K562 (cell line): ENCODE measurements around the gene HNRNPLL. TPM values are rescaled to one million over a fixed set of nuclear protein-coding genes. Genes with fewer than 3 reads are reported as not detected.

Source experiments
- ATAC-seq: fragments of 200-7000 bp; cut with Tn5 transposase; 3 replicates; pipeline ENCODE4 v1.9.1; 2020; ENCODE audit warnings: moderate library complexity
- BruUV-seq: library from RNA; stranded (reverse); fragments of 400-500 nt; replicated peaks from 2 replicates; lab custom pipeline; 2021; lab: Mats Ljungman, UMichigan
- CTCF ChIA-PET: fragments of 300-600 bp; formaldehyde crosslinking; extraction: SDS; loops from one replicate; lab custom pipeline; 2021; ENCODE audit warnings: low intra/inter-chr PET ratio; lab: Yijun Ruan, JAX
- POLR2A ChIA-PET: fragments of 300-600, 350-650 bp; sonication (Branson Sonifier 250); formaldehyde crosslinking; extraction: SDS; loops from one replicate; lab custom pipeline; 2021; ENCODE audit warnings: antibody characterized with exemption, inconsistent platforms; lab: Yijun Ruan, JAX
- DNase-seq, 4 experiments: peaks; one replicate each; pipeline versions ENCODE4 v3.0.0 to v3.0.0-alpha.2; 2011 to 2018; ENCODE audit warnings: low spot score in 3 of 4, mixed read lengths in 3 of 4; ENCODE audit errors: extremely low read depth in 1 of 4
- FAIRE-seq: peaks from 2 replicates; lab custom pipeline; 2011; peaks lifted over from hg19 to GRCh38; lab: Jason Lieb, UNC
- H2AFZ ChIP-seq: 2 replicates; pipeline ENCODE4 v1.6.0; 2011; ENCODE audit warnings: low read depth, low read length, control low read depth, inconsistent platforms
- H3K27ac ChIP-seq: fragments of 200-600 bp; 3 replicates; pipeline ENCODE4 v1.8.0; 2011; ENCODE audit warnings: low read depth, mild to moderate bottlenecking, control low read depth, inconsistent platforms, low read length, moderate library complexity, mixed read lengths; ENCODE audit errors: extremely low read depth
- H3K27me3 ChIP-seq, 2 experiments: fragments of 300-600 bp in 1 of 2; 2 replicates in 1 of 2; 3 replicates in 1 of 2; pipeline versions ENCODE4 v1.6.0 to v1.8.0; 2011; ENCODE audit warnings: inconsistent platforms in 2 of 2, low read length in 2 of 2, mild to moderate bottlenecking in 1 of 2, mixed read lengths in 1 of 2, moderate library complexity in 1 of 2; ENCODE audit not compliant: control insufficient read depth in 2 of 2, insufficient read depth in 2 of 2
- H3K36me3 ChIP-seq: fragments of 300-600 bp; 3 replicates; pipeline ENCODE4 v1.8.0; 2011; ENCODE audit warnings: mild to moderate bottlenecking, low read length, inconsistent platforms; ENCODE audit not compliant: control insufficient read depth, insufficient read depth
- H3K4me1 ChIP-seq, 2 experiments: fragments of 200-600 bp in 1 of 2; replicated peaks in 1 of 2; 2 replicates in 1 of 2; 3 replicates in 1 of 2; pipeline versions ENCODE4 v1.5.1 to v1.8.0; 2011; ENCODE audit warnings: inconsistent platforms in 2 of 2, low read length in 2 of 2, mild to moderate bottlenecking in 1 of 2, mixed read lengths in 1 of 2, moderate library complexity in 1 of 2; ENCODE audit not compliant: control insufficient read depth in 2 of 2, insufficient read depth in 2 of 2
- H3K4me2 ChIP-seq: 2 replicates; pipeline ENCODE4 v1.6.1; 2011; ENCODE audit warnings: low read length, control low read depth, inconsistent platforms, mixed read lengths; ENCODE audit not compliant: insufficient read depth
- H3K4me3 ChIP-seq: fragments of 200-600 bp; sonication (generic), shearing (Covaris generic); 2 replicates; pipeline ENCODE4 v1.5.1; 2016; ENCODE audit warnings: control low read depth, inconsistent platforms
- H3K79me2 ChIP-seq: fragments of 200-600 bp; 3 replicates; pipeline ENCODE4 v1.8.0; 2011; ENCODE audit warnings: low read length, inconsistent platforms; ENCODE audit not compliant: control insufficient read depth, insufficient read depth
- H3K9ac ChIP-seq, 2 experiments: 2 replicates each; pipeline versions ENCODE4 v1.6.0 to v1.6.1; 2011; ENCODE audit warnings: low read depth in 2 of 2, low read length in 2 of 2, control low read depth in 1 of 2, inconsistent platforms in 1 of 2, mild to moderate bottlenecking in 1 of 2, mixed read lengths in 1 of 2; ENCODE audit not compliant: insufficient read depth in 1 of 2
- H3K9me1 ChIP-seq: one replicate; pipeline ENCODE4 v1.6.0; 2011; ENCODE audit warnings: inconsistent platforms, mild to moderate bottlenecking, low read length, moderate library complexity; ENCODE audit not compliant: control insufficient read depth, insufficient read depth
- H3K9me3 ChIP-seq: replicated peaks from 2 replicates; pipeline ENCODE4 v1.5.1; 2011; ENCODE audit warnings: low read depth, low read length, inconsistent platforms; ENCODE audit not compliant: control insufficient read depth, insufficient read depth
- H4K20me1 ChIP-seq: replicated peaks from 2 replicates; pipeline ENCODE4 v1.6.1; 2011; ENCODE audit warnings: low read length, inconsistent platforms, mixed read lengths; ENCODE audit not compliant: control insufficient read depth, insufficient read depth
- BCOR ChIP-seq: fragments of 450-650 bp; IDR thresholded peaks from 2 replicates; pipeline ENCODE4 v1.6.1; 2016
- HDAC8 ChIP-seq: fragments of 450-650 bp; IDR thresholded peaks from 2 replicates; pipeline ENCODE4 v1.6.1; 2016; ENCODE audit warnings: mild to moderate bottlenecking, missing genetic modification characterization, moderate library complexity, missing compliant biosample characterization
- NFIC ChIP-seq: fragments of 450-650 bp; IDR thresholded peaks from 2 replicates; pipeline ENCODE4 v1.6.1; 2017; ENCODE audit warnings: mild to moderate bottlenecking, inconsistent platforms
- RBM25 ChIP-seq: fragments of 200-400 bp; formaldehyde crosslinking; IDR thresholded peaks from 2 replicates; pipeline ENCODE4 v1.6.1; 2018; ENCODE audit warnings: low read length, low read depth, moderate library complexity; ENCODE audit not compliant: severe bottlenecking
- RCOR1 ChIP-seq, 2 experiments: IDR thresholded peaks; 2 replicates each; pipeline ENCODE4 v1.6.1; 2012; ENCODE audit warnings: low read depth in 2 of 2, low read length in 2 of 2, borderline replicate concordance in 1 of 2, improper control_type of control experiment in 1 of 2
- SMARCA4 ChIP-seq: fragments of 450-650 bp; IDR thresholded peaks from 2 replicates; pipeline ENCODE4 v1.6.1; 2016
- ZNF764 ChIP-seq: fragments of 250-450 bp; sonication (Bioruptor Pico); IDR thresholded peaks from 2 replicates; pipeline ENCODE4 v1.4.0; 2020; ENCODE audit warnings: low read depth, mild to moderate bottlenecking, moderate library complexity
- ZNF79 ChIP-seq: fragments of 250-450 bp; sonication (Bioruptor Pico); IDR thresholded peaks from 2 replicates; pipeline ENCODE4 v1.4.0; 2020; ENCODE audit warnings: low read depth, mild to moderate bottlenecking, moderate library complexity
- WGBS: fragments of 100-300 bp; shearing (Covaris generic); methylation state at CpG from one replicate; pipeline ENCODE4 v1.1.6; 2016; ENCODE audit warnings: low coverage, mixed read lengths; ENCODE audit not compliant: insufficient coverage; ENCODE audit errors: missing lambda C conversion rate; 5-methylcytosine and 5-hydroxymethylcytosine counted together
- in situ Hi-C: fragments of 300-500 bp; cut with MboI; formaldehyde crosslinking; loops from 4 replicates; pipeline ENCODE4 v1.15.0; 2018; ENCODE audit warnings: inconsistent platforms, mixed read lengths
- intact Hi-C: fragments of 100-400 bp; cut with micrococcal nuclease; formaldehyde crosslinking; loops from 2 replicates; pipeline ENCODE4 v1.14.2; 2022
- polyA plus RNA-seq, 8 experiments: library from polyadenylated mRNA; depleted of rRNA in 4 of 8; stranded (reverse) in 5 of 8; unstranded in 3 of 8; fragments of >200 nt; fragmentation: Nextera tagmentation in 2 of 8; fragmentation: Illumina TruSeq in 1 of 8; extraction: Ambion mirVana in 2 of 8; extraction: Trizol in 1 of 8; gene quantifications; 2 replicates each; pipeline versions ENCODE4 v1.2.1 to v1.2.3, GENCODE V29; 2011 to 2014; ENCODE audit warnings: inconsistent platforms in 1 of 8, missing spikeins in 1 of 8
- total RNA-seq, 7 experiments: library from RNA; depleted of rRNA in 6 of 7; stranded (reverse); fragments of >200 nt in 6 of 7; fragmentation: Illumina TruSeq in 2 of 7; extraction: Trizol in 2 of 7; gene quantifications; 2 replicates each; pipeline versions ENCODE4 v1.2.1 to v1.2.3, GENCODE V29; 2011 to 2021; ENCODE audit warnings: low replicate concordance in 1 of 7
- TF ChIP-seq, protein P1 (sequence below), 2 experiments: IDR thresholded peaks in 1 of 2; conservative IDR thresholded peaks in 1 of 2; 2 replicates each; pipeline ENCODE4 v1.6.1; 2016; ENCODE audit warnings: low read depth in 2 of 2, mild to moderate bottlenecking in 1 of 2, missing compliant biosample characterization in 1 of 2, missing genetic modification characterization in 1 of 2, moderate library complexity in 1 of 2

Gene HNRNPLL
- total and polyA plus RNA-seq, 9 of the 15 experiments (the other 6 are each of a cell fraction or from before 2014, with no cell fraction given) = 19.8 to 135 (median 57.8) TPM

DNA sequence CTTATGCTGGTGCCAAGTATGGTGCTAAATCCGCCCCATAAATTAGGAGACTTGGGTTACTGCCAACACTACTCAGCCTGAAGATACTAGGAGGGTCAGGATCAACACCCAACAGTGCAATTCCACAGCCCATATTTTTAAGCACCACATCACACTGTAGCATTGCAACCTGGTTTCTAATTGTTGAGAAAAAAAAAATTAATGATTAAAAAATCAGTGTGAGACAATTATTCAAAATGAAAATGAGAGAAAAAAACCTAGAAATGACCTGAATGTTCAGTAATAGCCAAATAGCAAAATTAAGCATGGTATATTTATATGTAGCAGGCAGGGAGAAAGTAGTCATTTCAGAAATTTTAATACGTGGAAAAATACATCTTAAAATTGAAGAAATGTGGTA lies 29.2 kb upstream of the HNRNPLL start:
- POLR2A ChIA-PET = no interaction called here
- Histone ChIP-seq H3K36me3 (no peaks in the 10 kb centered on the region), H3K4me2 (no peak overlapping the region), H3K4me3 (no peak overlapping the region), H3K9me1 (no peaks in the 10 kb centered on the region), H4K20me1 (no peaks in the 10 kb centered on the region), H3K79me2 (no peaks in the 10 kb centered on the region), H2AFZ (no peak overlapping the region), H3K27ac (no peak overlapping the region), H3K9ac (no peak overlapping the region), H3K9me3 (no peaks in the 10 kb centered on the region), H3K4me1 (peaks cover 0 to 5% of the 10 kb centered on the region in 2 experiments; a peak in 2 of 5 replicates), H3K27me3 (no peaks in the 10 kb centered on the region)
- CTCF ChIA-PET = no interaction called here
- FAIRE-seq = no peak
- TF ChIP-seq ZNF764 (CRISPR knock-in tag) (no peak), ZNF79 (CRISPR knock-in tag) (no peak), HDAC8 (tag) (no peak), RCOR1 (IDR thresholded peaks at IDR 0.05; ENCODE audit: borderline replicate concordance in 1 of 2, low read depth in 2 of 2, low read length in 2 of 2) (no peak), SMARCA4 (no peak), NFIC (peak; percentile 54; the same call in 1 of the 2 replicates)
- no peak for ATAC-seq
- no peak for DNase-seq
- intact Hi-C loops (no loop called here), in situ Hi-C loops (no loop called here)
- no TSS peak for BruUV-seq
- WGBS = 82% methylated on average over 2 of the region's 2 CpGs

DNA sequence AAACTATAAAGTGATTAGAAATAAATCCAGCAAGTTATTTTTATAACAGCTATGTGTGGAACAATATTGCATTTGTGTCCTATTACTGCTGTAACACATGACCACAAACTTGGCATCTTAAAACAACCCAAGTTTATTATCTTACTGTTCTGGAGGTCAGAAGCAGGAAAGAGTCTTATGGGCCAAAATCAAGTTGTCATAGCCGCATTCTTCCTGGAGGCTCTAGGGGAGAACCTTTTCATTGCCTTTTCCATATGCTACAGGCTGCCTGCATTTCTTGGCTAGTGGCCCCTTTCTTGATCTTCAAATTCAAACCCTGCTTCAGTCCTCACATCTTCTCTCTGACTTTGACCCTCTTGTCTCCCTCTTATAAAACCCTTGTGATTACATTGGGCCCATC lies 27.0 kb upstream of the HNRNPLL start:
- TF ChIP-seq, protein P1, sequence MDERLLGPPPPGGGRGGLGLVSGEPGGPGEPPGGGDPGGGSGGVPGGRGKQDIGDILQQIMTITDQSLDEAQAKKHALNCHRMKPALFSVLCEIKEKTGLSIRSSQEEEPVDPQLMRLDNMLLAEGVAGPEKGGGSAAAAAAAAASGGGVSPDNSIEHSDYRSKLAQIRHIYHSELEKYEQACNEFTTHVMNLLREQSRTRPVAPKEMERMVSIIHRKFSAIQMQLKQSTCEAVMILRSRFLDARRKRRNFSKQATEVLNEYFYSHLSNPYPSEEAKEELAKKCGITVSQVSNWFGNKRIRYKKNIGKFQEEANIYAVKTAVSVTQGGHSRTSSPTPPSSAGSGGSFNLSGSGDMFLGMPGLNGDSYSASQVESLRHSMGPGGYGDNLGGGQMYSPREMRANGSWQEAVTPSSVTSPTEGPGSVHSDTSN (CRISPR knock-in tag; IDR thresholded peaks at IDR 0.05; ENCODE audit: low read depth) = no peak
- TF ChIP-seq, protein P1 (tag; conservative IDR thresholded peaks at IDR 0.05; ENCODE audit: low read depth) = no peak
- TF ChIP-seq BCOR (0 out of 2 replicates have a peak, but pooled peaks have one; percentile 18), RBM25 (peak; percentile 79)
- 73% methylated on average over 1 of the region's 1 CpG for WGBS
- no peak overlapping the region for H3K27ac ChIP-seq
- ChIA-PET CTCF (no interaction called here), POLR2A (no interaction called here)
- ATAC-seq (0 out of 3 replicates have a peak, but pooled peaks have one; percentile 8), FAIRE-seq (no peak), DNase-seq (no peak)
- in situ Hi-C loops (no loop called here), intact Hi-C loops (no loop called here)
- H3K79me2 ChIP-seq = no peaks in the 10 kb centered on the region
- H3K4me1 ChIP-seq = peaks cover 0 to 20% of the 10 kb centered on the region in 2 experiments; a peak in 3 of 5 replicates
- H2AFZ ChIP-seq = no peak overlapping the region
- H3K9me3 ChIP-seq = no peaks in the 10 kb centered on the region
- H3K36me3 ChIP-seq = no peaks in the 10 kb centered on the region
- no peak overlapping the region for H3K4me2 ChIP-seq
- H3K9me1 ChIP-seq = no peaks in the 10 kb centered on the region
- no TSS peak for BruUV-seq
- H3K27me3 ChIP-seq = no peaks in the 10 kb centered on the region
- no peaks in the 10 kb centered on the region for H4K20me1 ChIP-seq
- H3K9ac ChIP-seq = no peak overlapping the region
- no peak overlapping the region for H3K4me3 ChIP-seq
